NOMO-1 treated with DMSO at 0.1 percent for 48 hours (cell line): ENCODE data around the gene DEGS2.
A peak's percentile ranks its signal among the peaks of the same experiment; 100 is the strongest.
"Not testable (repeated sequence)": the region's sequence is repeated elsewhere in the genome, so short reads cannot be mapped to it uniquely, and the experiment has no call there.

Experiments used
- DNase-seq: peaks from one replicate; lab custom pipeline; 2025; ENCODE audit not compliant: unreplicated experiment; lab: John Stamatoyannopoulos, UW

The DEGS2 gene

GRCh38 chr14:100159094-100159864 is at the start of gene DEGS2:
TSS of gene DEGS2 (minus strand) at chr14:100159645. CDS start at chr14:100159587, 58 bp downstream.
- no peak for DNase-seq

- DNase-seq = not testable (repeated sequence)
These were observed 48.7 kb upstream of the DEGS2 start for GRCh38 chr14:100208136-100208535.

- DNase-seq = not testable (repeated sequence)
These were observed 48.1 kb upstream of the DEGS2 start for GRCh38 chr14:100207588-100207987.

GRCh38 chr14:100204835-100205167 is 45.4 kb upstream of the DEGS2 start:
- DNase-seq = not testable (repeated sequence)

GRCh38 chr14:100203962-100204834 is 44.8 kb upstream of the DEGS2 start:
- no peak for DNase-seq

GRCh38 chr14:100203146-100203545 is 43.7 kb upstream of the DEGS2 start:
- DNase-seq = no peak

GRCh38 chr14:100202712-100203111 is 43.3 kb upstream of the DEGS2 start:
- no peak for DNase-seq

- DNase-seq = no peak
These were observed 42.3 kb upstream of the DEGS2 start for GRCh38 chr14:100201701-100202100.

- DNase-seq = no peak
These were observed 40.9 kb upstream of the DEGS2 start for GRCh38 chr14:100200311-100200710.

GRCh38 chr14:100199240-100199860 is 39.9 kb upstream of the DEGS2 start:
- DNase-seq = no peak

GRCh38 chr14:100193417-100194357 is 34.2 kb upstream of the DEGS2 start:
- no peak for DNase-seq

- peak; percentile 99 for DNase-seq
These were observed 33.4 kb upstream of the DEGS2 start for GRCh38 chr14:100192672-100193416.

GRCh38 chr14:100192250-100192671 is 32.8 kb upstream of the DEGS2 start:
- DNase-seq = no peak

GRCh38 chr14:100191584-100192249 is 32.3 kb upstream of the DEGS2 start:
- DNase-seq = no peak

- DNase-seq = no peak
These were observed 30.7 kb upstream of the DEGS2 start for GRCh38 chr14:100190126-100190525.

- no peak for DNase-seq
These were observed 29.1 kb upstream of the DEGS2 start for GRCh38 chr14:100188392-100189030.

- no peak for DNase-seq
These were observed 27.9 kb upstream of the DEGS2 start for GRCh38 chr14:100187247-100187833.

- not testable (repeated sequence) for DNase-seq
These were observed 22.6 kb upstream of the DEGS2 start for GRCh38 chr14:100181876-100182551.
